HG03460 (cell line): ENCODE measurements around the gene ABCC5.
A peak's percentile ranks its signal among the peaks of the same experiment; 100 is the strongest.
"Not testable (repeated sequence)": the region's sequence is repeated elsewhere in the genome, so short reads cannot be mapped to it uniquely, and the experiment has no call there.

ENCODE experiments used
- ATAC-seq: cut with Tn5 transposase; IDR thresholded peaks from one replicate; pipeline ENCODE4 v1.9.1; 2021; ENCODE audit not compliant: unreplicated experiment

ABCC5 gene

DNA sequence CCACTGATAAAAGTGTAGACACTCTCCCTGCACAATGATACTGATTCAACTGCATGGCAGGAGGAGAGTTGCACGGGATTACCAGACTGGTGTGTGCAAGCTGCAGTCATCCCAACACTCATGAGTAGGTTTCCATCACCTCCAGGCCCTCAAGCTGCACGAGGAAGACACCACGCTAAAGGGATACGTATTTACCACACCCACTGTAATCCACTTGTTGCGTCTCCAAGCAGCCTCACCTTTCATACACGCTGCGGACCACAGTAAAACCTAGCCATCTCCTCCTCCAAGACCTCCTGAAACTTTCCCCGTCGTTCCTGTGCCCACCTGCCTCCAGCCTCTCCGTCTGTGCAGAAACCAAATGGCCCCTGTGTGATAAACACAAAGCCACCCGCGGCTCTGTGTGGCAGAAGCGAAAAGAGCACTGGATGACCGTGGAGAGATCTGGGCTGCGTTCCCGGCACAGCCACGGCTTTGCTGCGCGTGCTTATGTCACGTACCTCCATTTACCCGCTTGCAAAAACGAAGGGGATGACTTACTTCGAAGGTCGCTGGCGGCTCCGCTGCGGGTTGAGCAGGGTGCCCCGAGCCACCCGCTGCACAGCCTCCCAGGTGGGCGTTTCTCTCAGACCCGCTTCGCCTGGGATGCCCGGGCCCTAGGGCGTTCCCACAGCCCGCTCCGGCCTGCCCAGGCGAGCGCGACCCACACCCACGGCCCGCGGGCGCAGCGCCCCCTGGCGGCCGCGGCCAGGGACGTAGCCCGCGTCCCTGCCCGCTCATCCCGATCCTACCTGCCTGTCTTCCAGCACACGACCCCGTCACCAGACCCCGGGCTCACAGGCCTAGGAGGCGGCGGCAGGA lies 643 bp downstream of the ABCC5 start:
- ATAC-seq, result peak; percentile 63

DNA sequence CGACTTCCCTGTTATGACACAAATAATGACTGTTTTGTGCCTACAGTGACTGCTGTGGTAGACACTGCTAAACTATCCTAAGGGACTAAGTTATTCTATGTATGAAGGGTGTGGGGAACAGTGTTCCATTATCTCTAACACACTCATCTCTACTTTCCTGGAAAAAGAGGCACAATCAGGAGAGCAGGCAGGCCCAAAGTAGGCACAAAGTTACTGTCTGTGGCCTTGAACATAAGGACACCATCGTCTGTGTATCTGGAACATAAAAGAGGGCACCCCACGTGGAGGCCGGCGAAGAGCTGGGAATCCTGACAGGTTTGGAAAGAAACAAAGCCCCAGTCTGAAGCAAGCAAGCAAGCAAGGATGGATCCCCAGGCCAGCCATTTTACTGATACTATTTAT lies 1.5 kb downstream of the ABCC5 start:
- ATAC-seq, result no peak

DNA sequence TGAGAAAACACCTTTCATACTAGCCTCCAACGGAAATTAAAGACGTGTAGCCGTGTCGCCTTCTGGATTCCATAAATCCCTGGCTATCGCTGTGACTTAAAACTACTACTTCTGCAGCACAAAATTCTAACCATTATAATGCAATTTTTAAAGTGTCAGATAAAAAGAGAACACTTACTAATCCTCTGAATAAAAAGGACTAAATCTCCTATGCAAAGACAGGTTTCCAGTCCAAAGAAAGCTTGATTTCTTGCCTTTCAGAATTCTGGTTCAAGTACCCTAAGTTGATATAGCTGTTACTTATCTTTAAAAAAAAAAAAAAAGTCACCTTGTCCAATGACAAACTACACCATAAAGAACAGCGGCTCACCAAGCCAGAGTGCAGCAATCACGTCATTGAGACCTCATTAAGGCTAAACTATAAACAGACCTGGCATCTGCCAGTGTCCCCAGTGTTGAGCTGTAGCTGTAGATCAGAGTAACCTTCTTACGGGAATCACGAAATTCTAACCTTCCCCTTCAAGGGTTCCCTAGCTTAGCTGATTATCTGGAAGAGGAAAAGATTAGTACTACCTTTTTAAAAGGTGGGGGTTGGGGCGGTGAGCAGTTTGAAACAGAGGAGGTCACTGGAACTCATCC lies 2.2 kb downstream of the ABCC5 start:
- no peak for ATAC-seq

DNA sequence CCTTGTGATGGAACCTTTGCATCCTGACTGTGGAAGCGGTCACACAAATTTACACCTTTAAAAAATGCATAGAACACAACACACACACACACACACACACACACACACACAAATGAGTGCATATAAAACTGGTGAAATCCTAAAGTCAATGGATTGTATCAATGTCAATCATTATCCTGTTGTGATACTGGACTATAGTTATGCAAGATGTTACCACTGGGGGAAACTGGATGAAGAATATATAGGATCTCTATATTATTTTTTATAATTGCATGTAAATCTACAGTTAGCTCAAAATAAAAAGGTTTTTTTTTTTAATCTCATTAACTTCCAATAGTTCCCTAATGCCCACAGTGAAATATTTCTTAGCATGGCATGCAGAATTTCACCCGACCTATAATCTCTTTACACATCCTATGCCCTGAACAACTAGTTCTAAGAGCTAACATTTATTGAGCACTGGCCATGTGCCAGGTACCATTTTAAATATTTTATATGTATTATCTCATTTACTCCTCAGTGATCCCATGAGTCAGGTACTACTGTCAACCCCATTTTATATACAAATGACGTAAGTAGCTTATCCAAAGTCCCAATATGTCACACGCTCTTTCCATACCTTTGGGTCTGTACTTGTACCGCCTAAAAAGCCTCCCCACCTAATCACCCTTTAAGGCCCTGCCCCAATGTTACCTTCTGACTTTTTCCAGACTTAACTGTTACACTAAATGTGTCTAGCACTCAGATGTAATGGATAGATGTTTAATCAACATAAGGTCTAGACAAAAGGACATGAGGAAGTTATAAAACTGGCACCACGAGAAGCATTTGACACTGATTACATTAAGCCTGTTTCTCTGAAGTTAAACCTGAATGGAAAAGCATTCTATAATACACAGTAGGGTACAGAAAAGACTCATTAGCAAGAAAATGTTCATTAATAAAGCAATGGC lies 5.5 kb downstream of the ABCC5 start:
- no peak for ATAC-seq

DNA sequence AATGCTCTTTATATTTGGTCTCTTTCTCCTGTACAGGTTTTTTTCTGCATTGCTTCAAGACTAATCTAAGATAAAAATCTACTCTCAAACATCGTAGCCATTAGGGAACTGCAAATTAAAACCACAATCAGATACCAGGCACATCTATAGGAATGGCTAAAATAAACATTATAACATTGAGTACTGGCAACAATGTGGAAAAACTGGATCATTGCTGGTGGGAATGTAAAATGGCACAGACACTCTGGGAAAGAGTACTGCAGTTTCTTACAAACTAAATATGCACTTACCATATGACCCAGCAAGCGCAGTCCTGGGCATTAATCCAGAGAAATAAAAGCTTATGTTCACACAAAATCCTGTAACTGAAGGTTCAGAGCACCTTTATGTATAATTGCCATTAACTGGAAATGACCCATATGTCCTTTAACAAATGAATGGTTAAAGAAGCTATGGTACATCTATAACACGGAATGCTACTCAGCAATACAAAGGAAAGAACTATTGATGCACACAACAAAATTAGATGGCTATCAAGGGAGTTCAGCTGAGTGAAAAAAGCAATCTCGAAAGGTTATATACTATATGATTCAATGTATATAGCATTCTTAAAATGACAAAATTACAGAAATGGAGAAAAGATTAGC lies 6.3 kb downstream of the ABCC5 start:
- ATAC-seq, result no peak

DNA sequence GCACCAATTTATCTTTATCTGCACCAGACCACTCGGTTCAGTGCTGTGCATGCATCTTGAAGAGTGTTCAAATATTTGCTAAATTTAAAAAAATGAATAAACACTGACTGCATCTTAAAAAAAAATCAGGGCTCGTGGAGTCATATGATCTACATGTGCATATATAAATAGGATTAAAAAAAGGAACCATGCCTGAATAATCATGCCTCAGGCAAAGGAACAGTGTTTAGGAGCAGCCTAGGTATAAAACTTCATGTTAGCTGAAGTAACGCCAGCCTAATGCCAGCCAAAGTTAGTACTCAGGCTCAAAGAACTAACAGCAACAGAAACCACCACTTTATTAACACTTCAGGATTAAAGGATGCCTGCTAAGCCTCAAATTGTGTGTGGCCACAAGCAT lies 9.5 kb downstream of the ABCC5 start:
- no peak for ATAC-seq

DNA sequence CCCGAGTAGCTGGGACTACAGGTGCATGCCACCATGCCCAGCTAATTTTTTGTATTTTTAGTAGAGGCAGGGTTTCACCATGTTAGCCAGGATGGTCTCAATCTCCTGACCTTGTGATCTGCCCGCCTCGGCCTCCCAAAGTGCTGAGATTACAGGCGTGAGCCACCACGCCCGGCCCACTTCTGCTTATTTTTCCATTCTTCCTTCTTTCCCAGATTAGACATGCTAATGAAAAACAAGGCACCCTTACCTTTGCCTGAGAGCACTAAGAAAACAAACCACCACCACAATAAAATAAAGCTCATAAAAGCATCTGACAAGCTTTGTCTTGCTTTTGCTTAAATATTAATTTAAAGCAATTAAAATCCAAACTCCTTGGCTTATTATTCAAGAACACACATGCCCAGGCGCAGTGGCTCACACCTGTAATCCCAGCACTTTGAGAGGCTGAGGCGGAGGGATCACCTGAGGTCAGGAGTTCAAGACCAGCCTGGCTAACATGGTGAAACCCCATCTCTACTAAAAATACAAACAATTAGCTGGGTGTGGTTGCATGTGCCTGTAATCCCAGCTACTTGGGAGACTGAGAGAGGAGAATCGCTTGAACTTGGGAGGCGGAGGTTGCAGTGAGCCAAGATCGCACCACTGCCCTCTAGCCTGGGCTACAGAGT lies 10.4 kb downstream of the ABCC5 start:
- ATAC-seq, result not testable (repeated sequence)

DNA sequence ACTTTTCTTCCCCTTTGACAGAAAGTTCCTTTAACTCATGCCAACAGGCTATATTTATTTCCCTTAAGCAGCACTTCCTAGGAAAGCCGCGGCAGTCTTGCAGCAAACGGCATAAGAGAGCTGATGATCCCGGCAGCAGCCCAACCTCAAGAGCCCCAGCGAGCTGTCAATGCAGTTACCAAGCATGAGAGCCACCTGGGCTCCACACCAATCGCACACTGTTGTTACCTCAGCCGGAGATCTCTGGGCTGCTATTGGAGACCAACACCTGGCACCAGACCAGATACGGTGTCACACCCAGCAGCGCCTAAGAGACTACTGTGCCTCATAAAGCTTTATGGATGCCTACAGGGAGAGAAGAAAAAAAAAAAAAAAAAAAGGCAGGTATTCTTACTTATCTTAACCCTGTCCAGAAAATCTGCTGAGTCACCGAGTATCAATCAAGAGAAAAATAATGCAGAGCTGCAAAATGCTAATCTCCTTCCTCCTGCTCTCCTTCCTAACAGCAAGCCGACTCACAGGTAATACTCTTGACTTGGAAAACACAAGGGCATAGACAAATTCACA lies 11.7 kb downstream of the ABCC5 start:
- peak; percentile 87 for ATAC-seq

DNA sequence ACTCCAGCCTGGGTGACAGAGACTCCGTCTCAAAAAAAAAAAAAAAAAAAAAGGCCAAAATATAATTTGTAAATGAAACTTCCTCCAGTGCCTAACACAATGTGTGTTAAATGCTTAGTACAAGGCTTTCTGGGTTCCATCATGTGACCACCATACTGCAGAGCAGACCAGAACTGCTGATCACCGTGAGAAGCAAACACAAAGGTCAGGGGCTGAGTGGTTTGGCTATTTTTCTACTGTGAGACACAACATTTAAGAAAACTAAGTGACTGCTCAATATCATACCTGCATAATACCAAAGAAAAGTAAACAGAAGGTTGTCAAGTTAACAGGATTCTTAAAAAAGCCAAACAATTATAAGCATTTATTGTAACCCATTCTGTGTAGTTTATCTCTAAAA lies 13.2 kb downstream of the ABCC5 start:
- ATAC-seq, result no peak

DNA sequence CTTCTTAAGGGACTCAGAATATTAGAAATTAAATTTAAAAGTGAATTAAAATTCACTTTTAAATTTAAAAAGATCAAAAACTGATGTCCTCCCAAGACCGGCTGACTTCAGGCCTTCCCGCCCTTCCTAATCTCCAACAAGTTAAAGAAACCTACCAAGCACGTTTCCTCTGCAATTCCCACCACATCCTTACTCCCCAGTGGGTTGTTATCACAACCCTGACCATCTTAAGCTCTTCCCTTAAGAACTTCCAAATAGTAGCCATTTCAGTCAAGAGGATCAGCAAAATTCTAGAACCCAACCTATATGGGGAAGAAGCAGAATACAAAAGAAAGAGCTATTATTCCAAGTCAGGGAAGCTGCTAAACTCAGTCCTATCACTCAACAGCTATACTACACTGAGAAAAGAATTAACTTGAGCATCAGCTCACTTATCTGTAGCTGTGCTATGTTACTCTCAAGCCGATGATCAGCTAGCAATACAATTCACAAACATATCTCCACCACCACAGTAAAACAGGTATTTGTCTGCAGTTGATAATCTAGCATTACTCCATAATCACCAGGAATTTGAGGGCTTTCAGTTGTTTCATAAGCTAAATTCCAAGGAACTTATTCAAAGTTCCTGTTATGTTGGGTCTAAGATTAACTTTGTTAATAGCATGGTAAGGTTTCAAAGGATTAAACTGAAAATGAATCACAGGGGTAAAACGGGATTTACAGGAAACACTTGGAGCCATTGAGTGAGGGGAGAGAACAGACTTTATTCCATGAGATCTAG lies 14.3 kb downstream of the ABCC5 start:
- no peak for ATAC-seq

DNA sequence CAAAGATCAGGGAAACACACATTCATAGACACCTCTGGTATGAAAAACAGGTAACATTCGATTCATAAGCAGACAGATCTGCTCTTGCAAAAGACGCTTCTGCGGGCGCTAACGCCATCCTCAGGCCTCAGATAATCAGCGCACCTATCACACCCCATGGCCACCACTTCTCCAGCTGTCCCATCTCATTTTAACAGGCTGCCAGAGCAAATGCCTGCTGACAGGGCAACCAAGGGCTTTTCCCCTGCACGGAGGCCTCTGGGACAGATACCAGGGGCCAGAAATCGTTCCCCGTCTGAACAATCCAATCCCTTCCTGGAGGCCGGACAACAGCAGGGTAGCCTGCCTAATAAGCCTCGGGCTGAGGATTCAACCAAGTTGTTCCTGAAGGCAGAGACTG lies 15.2 kb downstream of the ABCC5 start:
- no peak for ATAC-seq

DNA sequence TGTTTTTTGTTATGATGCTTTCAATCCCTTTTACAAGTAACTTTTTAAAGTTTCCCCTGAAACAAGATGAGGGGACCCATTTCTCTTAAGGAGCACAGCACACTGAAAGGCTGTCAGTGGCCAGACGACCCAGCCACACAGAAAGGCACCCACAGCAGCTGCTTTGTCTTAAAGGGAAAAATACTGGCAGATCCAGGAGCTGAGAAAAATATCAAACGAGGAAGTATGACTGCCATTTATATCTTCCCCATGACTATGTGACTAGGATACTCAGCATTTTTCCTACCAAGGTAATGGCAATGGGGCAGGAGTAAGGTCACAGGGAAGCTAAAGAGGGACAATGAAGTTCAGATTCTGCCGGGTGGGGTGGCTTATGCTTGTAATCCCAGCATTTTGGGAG lies 15.9 kb downstream of the ABCC5 start:
- no peak for ATAC-seq

DNA sequence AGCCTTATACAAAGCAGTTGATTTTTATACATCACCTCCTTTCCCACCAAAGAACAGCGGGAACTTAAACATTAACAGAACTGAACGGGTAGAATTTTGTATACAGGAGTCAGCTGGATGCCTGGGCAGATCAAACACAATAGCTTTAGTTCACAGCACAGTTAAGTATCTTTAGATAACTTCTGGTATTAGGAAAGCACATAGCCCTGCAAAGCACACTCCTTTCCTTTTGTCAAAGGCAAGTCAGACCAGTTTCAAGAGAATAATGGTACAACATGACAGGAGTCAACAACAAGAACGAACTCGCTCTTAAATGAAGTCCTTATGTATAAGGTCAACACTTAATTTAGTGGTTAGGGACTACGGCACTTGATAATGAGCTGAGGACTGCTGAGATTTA lies 26.3 kb downstream of the ABCC5 start:
- no peak for ATAC-seq

DNA sequence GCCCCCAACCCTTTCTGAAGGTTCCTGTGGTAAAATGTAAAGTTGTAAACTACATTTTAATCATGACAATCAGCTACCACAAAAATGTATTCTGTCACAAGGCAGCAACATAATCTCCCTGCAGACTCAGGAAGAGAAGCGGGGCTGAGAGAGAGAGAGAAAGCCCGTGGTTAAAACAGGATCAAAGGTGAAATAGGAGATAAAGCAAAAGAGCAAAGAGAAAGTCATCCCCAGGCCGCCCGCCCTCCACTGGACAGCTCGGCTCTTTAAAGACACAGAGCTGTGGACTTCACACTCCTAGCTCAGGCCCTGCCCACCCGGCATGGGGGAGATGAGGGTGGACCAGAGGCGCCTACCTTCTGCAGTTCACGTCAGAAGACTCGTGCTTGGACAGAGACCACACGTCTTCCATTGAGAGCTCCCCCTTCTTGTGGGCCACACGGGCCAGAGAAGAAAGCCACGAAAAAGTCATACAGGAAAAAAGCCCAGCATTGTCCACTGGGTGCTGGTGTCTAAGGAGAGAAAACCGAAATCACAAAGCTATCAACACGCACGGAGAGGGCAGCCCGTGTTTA lies 29.4 kb downstream of the ABCC5 start:
- no peak for ATAC-seq

DNA sequence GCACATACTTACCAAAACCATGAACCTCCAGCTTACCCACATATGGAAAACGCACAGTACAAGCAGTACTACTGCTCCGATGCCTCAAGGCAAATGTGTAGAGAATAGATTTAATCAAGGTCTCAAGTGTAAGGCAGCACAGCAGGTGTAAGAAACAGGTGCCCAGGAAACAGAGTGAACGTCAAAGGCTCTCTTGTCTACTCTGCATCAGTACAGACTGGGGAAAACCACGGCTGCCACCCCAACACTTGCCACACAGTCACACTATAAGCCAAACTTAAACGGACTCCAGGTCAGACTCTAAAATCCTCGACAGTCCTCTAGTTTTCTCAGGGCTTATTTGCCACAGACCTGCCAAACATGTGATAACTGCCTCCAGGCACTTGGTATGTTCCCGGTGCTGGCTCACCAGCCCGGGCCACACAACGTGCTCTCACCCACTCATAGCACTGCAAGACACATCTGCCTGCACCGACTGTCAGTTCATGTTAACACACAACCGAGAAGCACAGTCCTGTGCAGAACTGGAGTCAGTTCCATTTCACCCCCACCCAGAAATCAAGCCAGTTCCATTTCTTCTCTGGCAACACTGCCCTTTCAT lies 30.6 kb downstream of the ABCC5 start:
- ATAC-seq, result no peak

DNA sequence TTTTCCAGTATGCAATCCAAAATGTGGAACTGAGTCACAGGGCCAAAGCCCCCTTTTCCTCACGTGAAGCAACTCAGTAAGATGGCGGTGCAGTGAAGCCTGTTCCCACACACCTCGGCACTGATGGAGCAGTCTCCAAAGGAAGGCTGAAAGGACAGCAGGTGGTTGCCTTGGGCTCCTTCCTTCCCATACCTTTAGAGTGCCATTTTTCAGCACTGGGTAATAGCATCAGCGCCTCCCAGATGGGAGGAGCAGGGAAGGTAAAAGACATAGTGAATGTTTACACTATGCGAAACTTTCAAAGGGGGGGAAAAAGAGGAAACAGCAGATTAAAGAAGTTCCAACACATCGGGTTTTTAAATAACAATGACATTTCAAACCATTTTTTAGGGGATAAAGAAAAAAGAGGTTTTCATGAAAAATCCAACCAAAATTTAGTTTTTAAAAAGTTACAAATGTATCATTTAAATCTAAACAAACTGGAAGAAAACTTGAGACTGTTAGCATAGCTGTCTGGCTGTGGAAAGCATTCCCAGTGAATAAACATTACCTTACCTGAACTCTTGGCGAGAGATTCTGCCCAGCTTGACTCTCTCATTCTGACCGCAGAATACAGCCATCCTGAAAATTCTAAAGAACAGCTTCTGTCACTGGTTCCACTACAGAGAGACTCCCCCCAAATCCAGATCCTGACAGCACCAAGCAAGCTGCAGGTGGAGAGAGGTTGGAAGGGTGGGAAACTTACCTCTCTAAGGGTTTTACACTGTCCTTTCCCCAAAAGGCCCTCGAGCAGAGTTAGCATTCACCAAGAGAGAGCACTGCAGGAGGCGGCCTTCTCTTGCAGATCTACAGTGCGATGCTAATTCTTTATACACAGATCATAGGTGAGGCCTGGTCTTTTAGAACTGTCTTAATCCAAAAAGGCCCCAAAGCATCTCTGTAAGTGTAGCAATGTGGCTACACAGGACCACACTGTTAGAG lies 32.6 kb downstream of the ABCC5 start:
- no peak for ATAC-seq

DNA sequence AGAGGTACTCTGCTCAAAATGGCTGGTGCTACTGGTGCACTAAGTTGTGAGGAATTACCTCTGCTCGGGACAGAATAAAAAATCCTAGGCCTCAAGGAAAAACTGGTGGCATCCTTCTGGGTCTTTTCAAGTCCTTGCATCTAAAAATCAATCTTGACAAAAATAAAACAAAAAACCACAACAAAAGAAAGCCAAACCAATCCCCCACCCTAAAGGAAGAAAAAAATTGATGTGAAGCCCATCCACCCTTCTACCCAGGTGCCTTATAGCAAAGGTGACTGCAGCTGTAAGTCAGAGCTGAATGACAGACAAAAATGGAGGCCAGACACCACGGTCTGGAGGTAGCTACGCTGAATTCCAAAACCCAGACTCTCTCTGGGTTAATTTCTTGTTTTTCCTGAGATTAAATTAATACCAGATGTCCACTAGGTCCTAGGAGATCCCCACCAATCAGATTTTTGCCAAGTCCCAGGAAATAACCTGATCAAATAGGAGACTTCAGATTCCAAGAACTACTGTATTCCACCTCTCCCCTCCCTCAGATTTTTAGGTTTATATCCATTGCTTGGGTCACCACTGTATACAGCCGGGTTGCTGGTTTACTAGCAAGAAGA lies 33.5 kb downstream of the ABCC5 start:
- ATAC-seq, result no peak
